Activated T-cell treated with anti-CD3 and anti-CD28 coated beads, Interleukin-2, amount 50 U/mL, for 48 hours (primary cell): Measurements from ENCODE around the gene SAC3D1.

ENCODE experiments used
- DNase-seq, 2 experiments: peaks; one replicate each; pipeline ENCODE4 v3.0.0-alpha.2; 2020

SAC3D1 gene

DNA sequence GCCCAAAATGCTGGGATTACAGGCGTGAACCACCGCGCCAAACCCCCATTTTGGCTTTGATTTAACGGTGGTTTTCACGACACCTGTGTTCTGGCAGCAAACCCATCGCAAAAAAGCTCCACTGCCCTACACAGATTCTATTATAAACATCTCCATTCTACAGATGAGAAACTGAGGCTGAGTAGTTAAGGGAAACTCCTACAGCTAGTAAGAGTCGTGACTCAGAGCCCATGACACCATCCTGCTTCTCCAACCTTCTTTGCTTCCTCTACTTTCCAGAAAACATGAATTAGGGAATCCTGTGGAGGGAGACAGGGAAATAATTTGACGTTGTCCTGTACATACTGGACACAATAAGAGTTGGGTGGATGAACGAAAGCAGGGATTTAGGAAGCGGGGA, 14.2 kb upstream of the SAC3D1 start:
- no peak for DNase-seq

DNA sequence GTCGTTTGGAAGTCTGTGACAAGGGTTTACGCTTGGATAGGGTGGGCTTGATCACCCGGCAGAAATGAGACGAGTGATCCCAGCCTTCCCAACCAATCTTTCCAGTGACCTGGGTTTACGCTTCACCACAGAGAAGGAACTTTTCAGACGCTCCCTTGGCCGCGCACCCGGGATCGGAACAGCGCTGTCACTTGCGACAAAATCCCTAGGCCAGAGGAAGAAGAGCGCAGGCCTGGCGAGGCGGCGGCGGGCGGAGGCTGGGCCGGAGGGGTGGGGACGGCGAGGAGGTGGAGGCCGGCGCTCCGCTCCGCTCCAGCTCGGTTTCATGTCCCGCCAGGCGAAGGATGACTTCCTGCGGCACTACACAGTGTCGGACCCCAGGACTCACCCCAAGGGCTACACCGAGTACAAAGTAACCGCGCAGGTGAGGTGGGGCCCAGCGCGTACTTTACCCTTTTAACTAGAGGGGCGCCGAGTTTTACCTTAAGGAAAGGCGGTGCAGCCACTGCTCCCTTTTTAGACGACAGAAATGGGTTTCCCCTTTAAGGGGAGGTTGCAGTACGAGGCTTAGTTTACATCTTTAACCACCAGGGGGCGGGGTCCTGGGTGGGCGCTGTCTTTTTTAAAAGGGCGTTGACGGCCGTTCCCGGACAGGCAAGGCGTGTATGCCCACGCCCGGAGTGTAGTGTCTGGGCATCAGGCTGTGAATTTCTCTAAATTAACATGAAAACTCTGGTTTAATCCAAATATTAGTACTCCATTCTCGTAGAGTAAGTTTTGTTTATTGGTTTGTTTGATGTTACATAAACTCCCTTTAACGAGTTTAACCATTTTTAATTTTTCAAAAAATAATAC, 13.6 kb upstream of the SAC3D1 start, which contains the start of gene SNX15:
TSS of gene SNX15 (plus strand) at position 227 of the 855 bp plus-strand sequence. CDS start at position 326, 99 bp downstream.
- DNase-seq: peak; percentile 91 to 94

DNA sequence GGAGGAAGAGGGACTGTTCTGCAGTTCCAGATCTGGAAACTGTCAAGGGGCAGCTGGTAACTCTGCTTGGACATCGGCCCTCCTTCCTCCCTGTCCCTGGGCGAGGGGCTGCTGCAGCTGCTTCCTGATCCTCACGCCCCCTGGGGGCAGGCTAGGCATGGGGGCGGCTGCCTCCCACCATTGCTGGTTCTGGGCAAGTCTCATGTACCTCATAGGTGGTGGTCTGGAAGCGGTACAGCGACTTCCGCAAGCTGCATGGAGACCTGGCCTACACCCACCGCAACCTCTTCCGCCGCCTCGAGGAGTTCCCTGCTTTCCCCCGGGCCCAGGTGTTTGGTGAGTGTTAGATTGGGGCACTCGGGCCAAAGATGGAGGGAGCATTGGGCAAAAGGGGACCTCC, 8.8 kb upstream of the SAC3D1 start:
- no peak for DNase-seq

DNA sequence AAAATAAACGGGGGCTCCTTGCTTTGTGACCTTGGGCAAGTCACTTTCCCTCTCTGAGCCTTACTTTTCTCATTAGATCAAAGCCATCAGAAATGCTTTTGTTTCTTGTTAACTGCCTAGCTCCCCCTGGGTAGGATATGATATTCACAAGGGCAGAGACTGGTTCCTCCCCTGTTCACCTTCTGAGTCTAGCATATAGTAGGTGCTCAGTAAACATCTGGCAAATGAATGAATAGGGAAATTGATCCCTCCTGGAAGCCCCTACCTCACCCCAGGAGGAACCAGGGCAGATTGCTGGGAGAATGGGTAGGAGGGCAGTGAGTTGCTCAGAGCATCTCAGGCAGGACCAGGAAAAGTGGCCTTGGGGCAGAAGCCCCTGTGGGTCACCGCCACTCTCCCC, 6.6 kb upstream of the SAC3D1 start:
- DNase-seq: no peak

DNA sequence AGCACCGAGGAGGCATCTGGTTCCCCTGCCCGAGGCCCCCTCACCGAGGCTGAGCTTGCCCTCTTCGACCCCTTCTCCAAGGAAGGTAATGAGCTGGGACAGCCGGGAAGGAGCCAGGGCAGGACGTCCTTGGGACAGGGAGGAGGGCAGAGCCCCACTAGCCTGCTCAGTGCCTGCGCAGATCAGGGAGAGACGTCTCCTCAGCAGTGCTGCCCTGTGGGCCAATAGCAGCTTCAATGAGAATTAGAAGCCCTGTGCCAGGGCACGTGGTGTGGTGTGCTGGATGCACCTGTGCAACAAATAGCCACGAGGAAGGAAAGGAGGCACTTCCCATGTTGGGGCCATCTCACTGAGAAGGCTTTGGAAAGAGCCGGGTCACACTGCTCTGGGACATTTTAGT, 5.4 kb upstream of the SAC3D1 start:
- DNase-seq: no peak

DNA sequence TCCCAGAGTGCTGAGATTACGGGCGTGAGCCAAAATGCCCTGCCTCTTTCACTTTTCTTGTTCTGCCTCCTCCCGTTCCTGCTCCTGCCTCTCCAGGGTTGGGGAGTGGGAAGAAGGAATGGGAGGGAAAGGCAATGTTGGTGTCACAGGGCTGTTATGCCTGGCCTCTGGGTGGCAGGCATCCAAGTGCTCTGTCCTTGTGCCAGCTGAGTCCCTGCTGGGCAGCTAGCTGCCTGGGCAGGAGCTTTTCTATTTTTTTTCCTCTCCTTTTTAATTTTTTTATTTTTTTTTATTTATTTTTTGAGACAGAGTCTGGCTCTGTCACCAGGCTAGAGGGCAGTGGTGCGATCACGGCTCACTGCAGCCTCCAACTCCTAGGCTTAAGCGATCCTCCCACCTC, 4.1 kb upstream of the SAC3D1 start:
- no peak for DNase-seq

DNA sequence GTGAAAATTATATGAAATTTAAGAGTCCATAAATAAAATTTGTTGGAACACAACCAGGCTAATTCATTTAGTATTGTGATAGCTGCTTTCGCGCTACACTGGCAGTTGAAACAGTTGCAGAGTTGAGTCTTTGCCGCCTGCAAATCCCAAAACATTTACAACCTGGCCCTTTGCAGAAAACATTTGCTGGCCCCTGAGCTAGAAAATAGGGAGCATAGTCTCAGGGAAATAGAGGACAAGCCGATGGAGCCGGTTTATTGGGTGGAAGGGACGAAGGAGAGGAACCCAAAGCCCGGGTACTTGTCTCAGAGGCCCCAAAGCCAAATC, 527 bp upstream of the SAC3D1 start:
- no peak for DNase-seq

DNA sequence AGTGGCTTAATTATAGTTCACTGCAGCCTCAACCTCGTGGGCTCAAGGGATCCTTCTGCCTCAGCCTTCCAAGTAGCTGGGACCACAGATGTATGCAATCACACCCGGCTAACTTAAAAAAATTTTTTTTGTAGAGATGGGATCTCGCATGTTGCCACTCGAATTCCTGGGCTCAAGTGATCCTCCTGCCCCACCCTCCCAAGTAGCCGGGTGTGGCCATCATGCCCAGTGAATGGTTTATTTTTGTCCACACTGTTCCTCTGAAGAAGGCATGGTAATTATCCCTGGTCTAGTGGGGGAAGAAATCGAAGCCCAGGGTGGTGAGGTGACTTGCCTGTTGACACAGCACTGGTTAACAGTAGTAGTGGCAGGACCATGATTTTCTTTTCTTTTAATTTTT, 1.9 kb downstream of the SAC3D1 start:
- DNase-seq: no peak

DNA sequence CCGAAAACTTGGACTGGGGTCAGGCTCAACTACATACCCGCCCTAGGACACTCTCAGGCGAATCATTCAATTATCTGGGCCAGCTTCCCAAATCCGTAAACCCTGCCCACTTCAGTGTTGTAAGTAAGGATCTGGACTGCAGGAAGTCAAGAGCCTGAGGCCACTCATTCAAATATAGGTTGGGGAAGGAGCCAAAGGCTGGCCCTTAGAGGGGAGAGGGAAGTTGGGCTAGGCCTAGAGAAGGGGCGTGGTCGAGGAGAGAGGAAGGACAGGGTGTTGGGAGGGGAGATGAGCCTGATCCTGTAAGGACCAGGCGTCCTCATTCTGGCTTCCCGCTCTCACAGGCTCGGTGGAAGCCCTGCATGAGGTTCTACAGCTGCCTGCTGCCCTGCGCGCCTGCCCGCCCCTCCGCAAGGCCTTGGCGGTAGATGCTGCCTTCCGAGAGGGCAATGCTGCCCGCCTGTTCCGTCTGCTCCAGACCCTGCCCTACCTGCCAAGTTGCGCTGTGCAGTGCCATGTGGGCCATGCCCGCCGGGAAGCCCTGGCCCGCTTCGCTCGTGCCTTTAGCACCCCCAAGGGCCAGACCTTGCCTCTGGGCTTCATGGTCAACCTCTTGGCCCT, 3.0 kb downstream of the SAC3D1 start:
- no peak for DNase-seq

DNA sequence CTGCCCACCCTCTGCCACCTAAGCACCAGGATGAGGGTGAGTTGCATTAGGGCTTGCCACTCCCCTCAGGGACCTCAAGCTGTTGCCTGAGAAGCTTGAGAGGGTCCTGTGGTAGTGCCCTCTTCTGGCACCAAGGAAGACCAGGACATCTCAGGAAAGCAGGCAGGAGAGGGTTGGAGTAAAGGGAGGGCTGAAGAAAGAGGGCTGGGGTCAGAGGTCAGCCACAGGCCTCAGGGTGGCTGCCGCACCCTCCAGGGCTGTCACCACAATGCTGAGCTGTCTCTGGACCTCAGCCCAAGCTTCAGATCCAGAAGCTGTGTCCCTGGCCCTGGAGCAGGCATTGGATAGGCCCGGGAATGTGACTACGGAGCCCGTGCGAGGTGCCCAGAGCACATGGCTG, 4.1 kb downstream of the SAC3D1 start:
- no peak for DNase-seq

DNA sequence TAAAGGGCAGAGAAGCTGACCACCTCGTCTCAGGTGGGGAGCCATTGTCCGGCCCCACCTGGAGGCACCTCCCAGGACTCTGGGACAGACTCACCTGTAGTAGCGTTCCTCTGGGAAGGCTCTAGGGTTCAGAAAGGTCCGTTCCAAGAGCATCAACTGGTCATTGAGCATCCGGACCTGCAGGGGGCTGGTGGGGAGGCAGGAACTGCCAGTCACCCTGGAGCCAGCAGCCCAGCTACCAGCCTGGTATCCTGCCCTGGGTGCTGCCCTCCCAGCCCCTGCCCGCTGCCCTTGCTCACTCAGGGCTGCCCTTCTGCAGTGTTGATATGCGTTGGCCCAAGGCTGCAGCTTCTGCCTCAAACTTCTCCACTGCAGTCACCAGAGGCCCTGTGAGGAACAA, 4.7 kb downstream of the SAC3D1 start:
- DNase-seq: no peak

DNA sequence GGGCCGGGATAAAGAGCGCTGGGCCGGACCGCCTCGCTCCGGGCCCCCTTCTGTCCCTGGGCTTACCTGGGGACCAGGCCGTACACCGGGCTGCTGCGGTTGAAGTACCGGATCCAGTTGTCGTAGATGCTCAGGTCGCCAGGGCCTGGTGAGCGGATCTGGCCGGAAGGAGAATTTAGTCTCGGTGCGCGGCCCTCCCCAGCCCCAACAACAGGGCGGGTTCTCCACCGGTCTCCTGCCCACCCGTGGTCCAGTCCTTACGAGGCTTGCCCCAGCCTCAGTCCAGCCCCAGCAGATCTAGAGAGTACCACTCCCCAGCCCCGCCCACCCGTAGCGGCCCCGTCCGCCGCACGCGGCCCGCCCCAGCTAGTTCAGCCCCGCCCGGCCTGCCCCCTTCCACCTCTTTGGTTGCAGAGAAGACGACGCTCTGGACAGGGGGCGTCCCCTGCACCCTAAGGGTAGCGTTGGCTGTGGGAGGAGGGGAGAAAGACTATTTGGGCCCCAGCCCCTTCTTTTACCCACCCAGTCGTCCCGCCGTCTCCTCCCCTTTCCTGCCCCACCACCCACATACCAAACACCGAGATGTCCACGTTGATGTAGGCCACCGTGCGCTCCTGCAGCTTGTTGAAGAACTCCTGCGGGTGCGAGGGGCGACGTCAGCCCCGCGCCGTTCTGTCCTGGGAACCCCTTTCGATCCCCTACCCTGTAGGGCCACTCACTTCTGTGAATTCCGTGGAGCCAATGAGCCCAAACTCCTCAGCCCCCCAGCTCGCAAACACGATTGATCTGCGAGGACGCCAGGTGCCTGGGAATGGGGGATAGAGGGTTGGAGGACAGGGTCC, 6.8 kb downstream of the SAC3D1 start:
- peak; percentile 38 to 50 for DNase-seq

DNA sequence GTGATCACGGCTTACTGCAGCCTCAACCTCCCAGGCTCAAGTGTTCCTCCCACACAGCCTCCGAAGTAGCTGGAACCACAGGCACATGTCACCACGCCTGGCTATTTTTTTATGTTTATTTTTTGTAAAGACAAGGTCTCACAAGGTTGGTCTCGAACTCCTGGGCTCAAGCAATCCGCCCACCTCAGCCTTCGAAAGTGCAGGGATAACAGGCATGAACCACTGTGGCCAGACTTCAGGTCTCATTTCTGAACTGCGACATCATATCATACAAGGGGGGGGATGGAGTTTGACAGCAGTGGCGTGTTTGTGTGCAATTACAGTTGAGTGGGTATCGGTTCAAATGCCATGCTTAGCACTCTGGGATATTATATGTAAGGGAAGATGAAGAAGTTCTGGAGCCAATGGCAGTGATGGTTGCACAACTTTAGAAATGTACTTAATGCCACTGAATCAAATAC, 10.4 kb downstream of the SAC3D1 start:
- DNase-seq: peak in 1 of 2 experiments; percentile 34

DNA sequence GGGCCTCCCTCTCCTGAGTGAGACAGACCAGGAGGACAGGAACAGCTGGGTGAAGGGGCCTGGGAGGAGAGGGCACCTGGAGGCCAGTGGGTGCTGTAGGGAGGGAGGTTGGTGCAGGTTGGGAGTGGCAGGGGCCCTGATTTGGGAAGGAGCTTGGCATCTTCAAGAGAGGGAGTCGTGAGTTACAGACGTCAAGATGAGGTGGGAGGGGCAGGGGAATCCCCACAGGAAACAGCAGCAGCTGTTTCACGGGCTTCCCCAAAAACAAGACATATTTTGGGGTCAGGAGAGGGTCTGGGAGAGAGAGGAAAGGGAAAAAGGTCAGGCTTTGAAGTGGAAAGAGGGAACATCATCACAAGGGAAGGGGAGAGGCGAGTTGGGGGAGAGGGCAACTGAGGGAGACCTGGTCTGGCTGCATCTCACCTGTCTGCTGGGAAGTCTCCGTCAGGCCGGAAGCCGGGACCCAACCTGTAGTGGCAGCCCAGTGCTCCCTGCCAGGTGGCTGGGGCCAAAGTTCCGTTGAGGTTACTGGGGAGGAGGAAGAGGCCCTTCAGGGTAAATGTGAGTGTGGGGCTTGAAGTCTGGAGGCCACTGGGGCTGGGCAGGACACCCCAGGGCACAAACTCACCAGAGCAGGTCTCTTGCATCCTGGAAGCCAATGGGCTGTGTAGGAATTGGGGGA, 13.0 kb downstream of the SAC3D1 start:
- DNase-seq: no peak

DNA sequence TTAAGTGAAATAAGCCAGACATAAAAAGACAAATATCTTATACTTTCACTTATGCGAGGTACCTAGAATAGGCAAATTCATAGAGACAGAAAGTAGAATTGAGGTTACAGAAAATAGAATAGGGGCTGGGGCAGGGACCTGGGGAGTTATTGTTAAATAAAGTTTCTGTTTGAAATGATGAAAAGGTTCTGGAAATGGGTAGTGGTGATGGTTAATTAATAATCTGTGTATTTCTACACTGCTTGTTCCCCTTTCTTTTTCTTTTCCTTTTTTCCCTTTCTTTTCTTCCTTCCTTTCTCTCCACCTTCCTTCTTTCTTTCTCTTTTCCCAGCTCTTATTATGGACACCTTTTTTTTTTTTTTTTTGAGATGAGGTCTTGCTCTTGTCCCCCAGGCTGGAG, 14.5 kb downstream of the SAC3D1 start:
- DNase-seq: no peak

DNA sequence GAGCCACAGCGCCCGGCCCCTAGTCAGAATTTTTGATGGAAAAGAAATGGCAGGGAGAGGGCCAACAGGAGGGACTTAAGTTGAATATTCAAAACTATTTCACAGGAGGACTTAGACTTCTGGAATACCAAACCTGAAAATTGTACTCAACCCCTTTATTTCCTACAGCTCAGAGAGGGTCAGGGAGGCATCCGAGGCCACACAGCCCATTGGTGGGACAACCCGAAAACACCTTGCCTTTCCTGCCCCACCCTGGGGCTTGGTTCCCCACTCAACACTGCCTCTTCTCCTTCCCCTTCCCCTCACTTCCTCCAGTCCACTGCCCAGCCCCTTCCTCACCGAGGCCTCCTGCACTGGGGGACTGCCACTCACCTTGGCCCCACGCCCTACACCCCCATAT, 16.0 kb downstream of the SAC3D1 start:
- DNase-seq: no peak

DNA sequence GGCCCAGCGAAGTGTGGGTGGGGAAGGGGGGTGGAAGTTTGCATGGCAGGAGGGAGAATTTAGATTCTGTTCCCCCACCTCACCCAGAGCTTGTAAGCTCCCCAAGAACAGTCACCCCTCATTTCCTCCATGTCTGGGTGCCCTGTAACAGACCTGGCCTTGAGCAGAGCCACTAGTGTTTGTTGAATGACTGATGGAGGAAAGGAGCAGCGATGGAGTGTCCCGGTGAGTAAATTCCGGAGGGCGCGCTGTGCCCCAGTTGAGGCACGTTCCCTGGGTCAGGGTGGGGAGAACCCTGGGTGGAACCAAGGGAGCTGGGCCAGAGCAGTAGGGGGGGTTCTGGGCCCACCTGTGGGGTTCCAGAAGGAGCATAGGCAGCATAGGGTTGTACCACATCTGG, 16.5 kb downstream of the SAC3D1 start:
- no peak for DNase-seq

DNA sequence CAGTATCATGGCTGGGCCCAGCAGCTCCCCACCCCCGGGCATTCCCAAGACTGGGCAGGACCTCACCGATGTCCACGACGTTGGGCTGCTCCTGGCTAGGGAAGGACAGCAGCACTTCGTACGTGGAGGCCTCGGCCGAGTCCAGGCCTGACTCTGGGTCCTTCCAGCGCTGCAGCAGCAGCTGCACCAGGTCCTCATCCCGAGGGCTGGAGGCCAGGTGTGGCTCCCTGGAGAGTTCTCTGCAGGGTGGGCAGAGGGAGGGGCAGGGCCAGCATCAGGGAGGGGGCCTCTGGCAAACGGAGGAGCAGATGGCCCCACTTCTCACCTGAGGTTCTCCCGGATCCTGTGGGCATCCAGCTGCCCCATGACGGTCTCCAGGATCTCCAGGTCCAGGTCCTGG, 17.0 kb downstream of the SAC3D1 start:
- no peak for DNase-seq

DNA sequence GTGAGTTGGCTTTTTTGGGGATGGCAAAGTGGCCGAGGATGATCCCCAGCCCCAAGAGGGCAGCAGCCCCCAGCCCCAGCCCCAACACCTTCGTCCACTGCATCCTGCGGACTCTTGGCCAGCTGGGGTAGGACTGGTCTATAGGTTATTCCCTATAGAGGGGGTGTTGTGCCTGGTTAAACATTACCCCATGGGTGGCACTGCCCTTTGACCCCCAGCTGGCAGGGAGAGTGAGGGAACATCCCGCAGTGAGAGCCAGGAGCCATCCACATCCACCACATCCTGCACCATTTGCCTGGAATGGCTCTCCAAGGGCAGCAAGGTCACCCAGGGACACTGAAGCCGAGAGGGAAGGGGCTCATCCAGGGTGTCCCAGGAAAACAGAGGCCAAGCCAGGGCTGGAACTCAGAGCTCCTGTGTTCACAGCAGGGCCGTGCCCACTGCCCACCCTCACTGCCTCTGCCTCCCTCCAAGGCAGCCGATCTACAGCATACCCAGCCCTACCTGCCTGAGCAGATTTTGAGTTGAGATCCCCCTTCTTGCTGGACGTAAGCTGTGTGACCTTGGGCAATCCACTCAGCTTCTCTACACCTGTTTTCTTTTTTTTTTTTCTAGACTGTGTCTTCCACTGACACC, 17.5 kb downstream of the SAC3D1 start, which contains the start of gene NAALADL1:
TSS of gene NAALADL1 (minus strand) at position 135 of the 636 bp plus-strand sequence. CDS start at position 103, 32 bp downstream.
- DNase-seq: no peak

DNA sequence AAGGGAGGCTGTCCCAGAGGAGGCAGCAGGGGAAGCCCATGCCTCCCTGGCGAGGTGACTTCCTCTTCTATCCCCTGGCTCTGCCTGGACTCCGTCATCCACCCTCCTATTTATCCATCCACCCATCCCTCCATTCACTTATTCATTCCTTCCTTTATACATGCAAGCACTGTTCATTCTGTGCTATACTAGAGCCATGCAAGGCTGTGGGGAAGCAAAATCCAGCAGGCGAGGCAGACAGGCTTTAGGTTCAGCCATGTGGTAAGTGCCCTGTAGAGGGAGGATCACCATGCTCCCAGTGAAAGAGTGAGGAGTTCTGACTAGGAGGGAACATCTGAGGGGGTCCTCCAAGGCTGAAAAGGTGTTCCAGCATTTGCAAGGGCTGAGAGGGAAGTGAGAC, 18.5 kb downstream of the SAC3D1 start:
- no peak for DNase-seq

DNA sequence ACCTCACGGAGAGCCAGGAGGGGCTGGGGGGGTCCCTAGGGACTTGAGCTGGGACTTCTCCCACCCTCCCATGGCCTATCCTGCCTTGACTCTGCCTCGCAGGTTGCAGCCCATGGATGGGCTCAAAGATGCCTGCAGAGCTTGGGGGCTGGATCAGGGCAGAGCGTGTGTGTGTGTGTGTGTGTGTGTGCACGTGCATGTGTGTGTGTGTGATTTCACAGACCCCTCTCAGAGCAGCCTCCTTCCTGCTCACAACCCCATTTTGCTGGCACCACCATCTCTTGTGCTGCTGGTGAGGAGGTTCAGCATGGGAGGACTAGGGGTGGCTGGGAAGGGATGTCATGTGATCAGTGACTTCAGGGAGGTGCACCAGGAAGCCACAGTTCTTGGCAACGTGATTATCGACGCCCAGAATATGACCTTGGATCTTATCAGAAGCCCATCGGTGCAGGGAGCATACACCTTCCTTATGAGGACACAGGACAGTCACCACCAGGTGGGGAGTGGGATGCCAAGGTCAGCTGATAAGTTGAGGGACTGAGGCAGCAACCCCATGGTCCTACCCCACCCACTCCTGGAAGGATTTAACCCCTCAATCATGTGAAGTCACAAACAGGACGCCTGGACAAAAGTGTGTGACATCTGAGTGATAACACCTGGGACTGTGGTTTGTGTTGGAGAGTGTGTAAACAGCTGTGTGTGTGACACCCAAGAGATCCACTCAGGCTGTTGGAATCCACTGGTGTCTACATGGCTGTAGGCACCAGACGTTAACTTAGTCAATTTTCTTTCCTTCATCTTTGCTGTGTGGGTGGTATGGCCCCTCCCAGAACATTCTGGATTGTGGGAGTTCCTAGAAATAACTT, 19.2 kb downstream of the SAC3D1 start:
- DNase-seq: no peak
